ENCODE results near the gene AKAP9.

GRCh38 chr7:91995391-91996105 lies 54.9 kb downstream of the AKAP9 start:
- no peak for TF ChIP-seq CTCF (optimal IDR thresholded peaks at IDR 0.05 in 1 of 3, IDR thresholded peaks at IDR 0.05 in 1 of 3, conservative IDR thresholded peaks at IDR 0.05 in 1 of 3; ENCODE audit: extremely low read depth in 1 of 3, insufficient read depth in 2 of 3, low read length in 3 of 3)
- no peak for TF ChIP-seq EZH2 (IDR thresholded peaks at IDR 0.05; ENCODE audit: low read length)
